Astrocyte of the cerebellum (primary cell): Measurements from ENCODE around the gene ADCY1.

Experiments
- DNase-seq: peaks from one replicate; pipeline ENCODE4 v3.0.0-alpha.2; 2011; ENCODE audit warnings: low read depth
- H3K4me3 ChIP-seq: 2 replicates; pipeline ENCODE4 v1.5.1; 2011; ENCODE audit warnings: mild to moderate bottlenecking, low read depth, low read length, moderate library complexity
- in situ Hi-C: cut with HindIII; loops from 2 replicates; pipeline ENCODE4 v1.10.0; 2017; ENCODE audit warnings: low sequenced_read_pairs
- TF ChIP-seq, protein P1 (sequence below): IDR thresholded peaks from 2 replicates; pipeline ENCODE4 v1.5.1; 2012; ENCODE audit warnings: low read length, low read depth, moderate library complexity, mild to moderate bottlenecking; ENCODE audit errors: missing control alignments

ADCY1 gene

DNA sequence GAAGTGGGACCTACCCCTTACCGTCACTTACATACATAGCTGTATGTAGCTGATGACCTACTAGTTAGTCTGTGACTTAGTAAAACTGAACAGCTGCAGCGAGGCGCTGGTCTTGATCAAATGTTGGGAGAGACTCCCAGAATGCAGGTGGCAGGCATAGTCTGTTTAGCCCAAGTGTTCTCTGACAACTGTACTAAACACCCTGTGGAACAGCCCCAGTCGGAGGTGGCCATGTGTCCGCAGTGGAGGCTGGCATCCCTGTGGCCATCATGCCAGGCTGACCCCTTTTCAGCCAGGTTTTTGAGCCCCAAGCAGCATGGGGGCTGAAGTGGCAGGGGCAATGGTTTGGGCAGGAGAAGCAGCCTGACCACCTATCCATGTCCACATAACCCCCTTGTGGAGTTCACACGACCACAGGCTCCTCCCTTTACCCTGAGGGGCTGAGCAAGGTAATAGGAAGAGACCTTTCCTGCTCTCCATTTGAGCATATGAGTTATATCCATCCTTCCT, 7.2 kb downstream of the ADCY1 start:
- in situ Hi-C loops = no loop called here
- no peak for DNase-seq
- no peak overlapping the region for H3K4me3 ChIP-seq
- TF ChIP-seq, protein P1, sequence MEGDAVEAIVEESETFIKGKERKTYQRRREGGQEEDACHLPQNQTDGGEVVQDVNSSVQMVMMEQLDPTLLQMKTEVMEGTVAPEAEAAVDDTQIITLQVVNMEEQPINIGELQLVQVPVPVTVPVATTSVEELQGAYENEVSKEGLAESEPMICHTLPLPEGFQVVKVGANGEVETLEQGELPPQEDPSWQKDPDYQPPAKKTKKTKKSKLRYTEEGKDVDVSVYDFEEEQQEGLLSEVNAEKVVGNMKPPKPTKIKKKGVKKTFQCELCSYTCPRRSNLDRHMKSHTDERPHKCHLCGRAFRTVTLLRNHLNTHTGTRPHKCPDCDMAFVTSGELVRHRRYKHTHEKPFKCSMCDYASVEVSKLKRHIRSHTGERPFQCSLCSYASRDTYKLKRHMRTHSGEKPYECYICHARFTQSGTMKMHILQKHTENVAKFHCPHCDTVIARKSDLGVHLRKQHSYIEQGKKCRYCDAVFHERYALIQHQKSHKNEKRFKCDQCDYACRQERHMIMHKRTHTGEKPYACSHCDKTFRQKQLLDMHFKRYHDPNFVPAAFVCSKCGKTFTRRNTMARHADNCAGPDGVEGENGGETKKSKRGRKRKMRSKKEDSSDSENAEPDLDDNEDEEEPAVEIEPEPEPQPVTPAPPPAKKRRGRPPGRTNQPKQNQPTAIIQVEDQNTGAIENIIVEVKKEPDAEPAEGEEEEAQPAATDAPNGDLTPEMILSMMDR = no peak

DNA sequence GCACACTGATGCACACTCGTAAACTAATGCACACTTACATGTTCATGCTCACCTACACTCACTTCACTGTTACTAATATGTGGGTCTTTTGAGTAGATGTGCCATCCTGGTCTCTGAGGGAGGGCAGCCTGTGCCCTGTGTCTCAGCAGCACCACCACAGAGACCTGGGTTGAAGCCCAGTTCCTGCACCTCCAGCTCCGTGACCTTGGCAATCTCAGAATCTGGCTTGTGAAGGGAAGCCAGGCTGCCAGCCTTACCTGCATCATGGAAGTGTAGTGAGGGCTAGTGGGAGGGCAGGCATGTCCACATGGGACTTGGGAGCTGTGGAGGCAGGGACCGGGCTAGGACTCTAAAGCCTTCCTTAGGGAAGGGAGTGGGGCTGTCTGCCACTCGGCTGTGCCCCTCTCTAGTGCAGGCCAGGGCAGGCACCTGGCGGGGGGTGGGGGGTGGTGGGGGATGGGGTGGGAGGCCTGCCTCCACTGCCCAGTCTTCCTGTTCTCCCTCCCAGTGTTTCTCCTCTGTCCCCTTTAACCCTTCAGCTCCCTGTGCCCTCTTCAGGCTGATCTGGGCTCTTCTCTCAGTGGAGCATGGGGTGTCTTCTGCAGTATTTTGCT, 8.1 kb downstream of the ADCY1 start:
- in situ Hi-C loops = no loop called here
- no peak for DNase-seq
- H3K4me3 ChIP-seq = no peak overlapping the region
- TF ChIP-seq, protein P1 = no peak

DNA sequence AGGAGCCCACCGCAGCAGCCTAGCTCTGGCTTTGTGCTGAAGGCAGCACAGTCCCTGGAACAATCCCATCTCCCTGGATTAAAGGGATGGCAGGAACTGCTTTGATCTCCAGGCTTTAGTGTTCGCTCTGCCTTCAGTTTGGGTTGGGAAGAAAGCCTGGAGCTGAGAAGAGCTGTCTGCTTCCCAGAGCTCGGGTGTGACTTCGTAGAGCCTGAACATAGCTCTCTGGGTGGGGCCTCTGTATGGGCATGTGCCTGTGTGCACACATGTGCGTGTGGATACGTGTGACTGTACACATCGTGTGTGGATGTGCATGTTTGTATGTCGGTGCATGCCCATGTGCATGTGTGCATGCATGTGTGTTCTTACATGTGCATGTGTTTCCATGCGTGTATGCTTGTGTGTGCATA, 8.7 kb downstream of the ADCY1 start:
- in situ Hi-C loops = no loop called here
- no peak for DNase-seq
- TF ChIP-seq, protein P1 = no peak
- no peak overlapping the region for H3K4me3 ChIP-seq

GRCh38 chr7:45583296-45583695, 9.1 kb downstream of the ADCY1 start:
- no peak overlapping the region for H3K4me3 ChIP-seq
- no peak for DNase-seq
- TF ChIP-seq, protein P1 = no peak
- in situ Hi-C loops = no loop called here

DNA sequence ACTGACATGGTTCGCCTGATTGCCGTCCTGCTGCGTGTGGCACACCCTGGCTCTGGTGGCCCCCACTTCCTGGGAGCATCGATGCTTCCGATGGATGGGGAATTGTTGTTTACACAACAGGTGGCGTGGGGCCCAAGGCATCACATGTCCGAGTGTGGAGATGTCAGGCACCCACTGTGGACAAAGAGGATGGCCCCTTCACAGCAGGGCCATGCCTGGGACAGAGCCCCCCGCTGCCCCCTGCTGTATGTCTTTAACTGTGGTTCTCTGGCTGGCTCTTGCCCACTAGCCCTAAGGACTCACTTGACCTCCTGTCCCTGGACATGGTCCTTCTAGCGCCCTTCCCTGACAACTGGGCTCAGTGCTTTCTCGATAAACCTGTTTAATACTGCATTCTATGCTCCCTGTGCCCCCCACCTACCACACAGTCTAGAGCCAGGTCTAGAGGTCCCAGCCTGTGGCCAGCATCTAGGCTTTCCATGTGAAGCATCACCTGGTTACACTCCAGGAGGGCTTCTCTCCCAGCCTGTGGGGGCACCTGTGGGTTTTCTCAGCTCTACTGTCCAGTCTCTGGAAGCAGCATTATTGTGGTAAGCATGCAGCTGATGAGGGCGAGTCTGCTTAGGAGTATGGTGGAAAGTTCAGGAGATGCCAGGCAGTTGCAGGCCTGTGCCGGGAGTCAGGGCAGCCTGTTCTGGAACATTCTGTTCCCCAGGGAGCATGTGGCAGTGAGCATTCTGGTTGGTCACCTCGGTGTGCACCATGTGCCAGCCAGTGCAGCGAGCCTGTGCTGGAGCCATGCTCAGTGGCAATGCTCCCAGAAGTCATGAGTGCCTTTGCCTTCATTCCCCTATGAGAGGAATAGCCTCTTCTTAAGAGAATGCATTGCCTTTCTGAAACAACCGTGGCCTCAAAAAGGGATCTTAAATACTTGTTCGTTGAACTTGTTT, 10.4 kb downstream of the ADCY1 start:
- no peak overlapping the region for H3K4me3 ChIP-seq
- DNase-seq = no peak
- TF ChIP-seq, protein P1 = no peak
- in situ Hi-C loops = no loop called here

DNA sequence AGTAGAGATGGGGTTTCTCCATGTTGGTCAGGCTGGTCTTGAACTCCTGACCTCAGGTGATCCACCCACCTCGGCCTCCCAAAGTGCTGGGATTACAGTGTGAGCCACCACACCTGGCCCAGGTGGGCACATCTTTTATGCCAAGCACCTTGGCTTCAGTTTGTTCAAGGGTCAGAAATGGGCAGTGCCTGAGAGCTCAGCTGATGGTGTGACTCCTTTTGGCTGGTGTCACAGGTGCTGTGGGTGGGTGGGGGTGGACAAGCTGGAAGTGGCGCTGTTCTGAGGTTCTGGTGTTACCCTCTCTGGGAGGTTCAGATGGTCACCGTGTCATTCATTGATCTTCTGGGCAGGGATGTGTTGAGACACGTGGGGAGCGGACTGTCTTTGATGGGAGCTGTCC, 11.5 kb downstream of the ADCY1 start:
- TF ChIP-seq, protein P1 = no peak
- H3K4me3 ChIP-seq = no peak overlapping the region
- DNase-seq = no peak
- in situ Hi-C loops = no loop called here
